Medulla oblongata (tissue), 1 donor: Measurements from ENCODE around the gene CSF2.
"Not testable (repeated sequence)": the region's sequence is repeated elsewhere in the genome, so short reads cannot be mapped to it uniquely, and the experiment has no call there.

ENCODE experiments used
- DNase-seq: peaks from one replicate; pipeline ENCODE4 v3.0.0-alpha.2; 2015; ENCODE audit errors: extremely low spot score

CSF2 gene

GRCh38 chr5:132108495-132108894, 34.9 kb downstream of the CSF2 start:
- DNase-seq = not testable (repeated sequence)

GRCh38 chr5:132108957-132109356, 35.4 kb downstream of the CSF2 start:
- not testable (repeated sequence) for DNase-seq

GRCh38 chr5:132109494-132110053, 36.0 kb downstream of the CSF2 start:
- DNase-seq = no peak

GRCh38 chr5:132110195-132110594, 36.6 kb downstream of the CSF2 start:
- no peak for DNase-seq

GRCh38 chr5:132110930-132111329, 37.3 kb downstream of the CSF2 start:
- no peak for DNase-seq

GRCh38 chr5:132112111-132112510, 38.5 kb downstream of the CSF2 start:
- no peak for DNase-seq

GRCh38 chr5:132114150-132115121, 40.8 kb downstream of the CSF2 start:
- no peak for DNase-seq

- DNase-seq = no peak
These were observed 41.8 kb downstream of the CSF2 start for GRCh38 chr5:132115375-132115774.

GRCh38 chr5:132116072-132116471, 42.5 kb downstream of the CSF2 start:
- DNase-seq = no peak

GRCh38 chr5:132116909-132117489, 43.4 kb downstream of the CSF2 start:
- not testable (repeated sequence) for DNase-seq

GRCh38 chr5:132120717-132121116, 47.1 kb downstream of the CSF2 start:
- DNase-seq = not testable (repeated sequence)

- DNase-seq = not testable (repeated sequence)
These were observed 49.4 kb downstream of the CSF2 start for GRCh38 chr5:132122971-132123370.

- not testable (repeated sequence) for DNase-seq
These were observed 50.0 kb downstream of the CSF2 start for GRCh38 chr5:132123578-132123977.
